NB4 (cell line): ENCODE measurements around the gene HMMR.

Source experiments
- DNase-seq: peaks from one replicate; pipeline ENCODE4 v3.0.0; 2010; ENCODE audit warnings: low read depth
- H3K4me3 ChIP-seq: one replicate; pipeline ENCODE4 v1.5.1; 2011; ENCODE audit warnings: mild to moderate bottlenecking, low read depth, low read length, moderate library complexity
- MYC ChIP-seq: IDR thresholded peaks from 2 replicates; pipeline ENCODE4 v1.6.1; 2011; ENCODE audit warnings: low read depth, low read length
- POLR2A ChIP-seq: IDR thresholded peaks from 2 replicates; pipeline ENCODE4 v1.6.1; 2011; ENCODE audit warnings: mild to moderate bottlenecking; ENCODE audit not compliant: insufficient read length; ENCODE audit errors: extremely low read depth
- TF ChIP-seq, protein P1 (sequence below): IDR thresholded peaks from one replicate; pipeline ENCODE4 v1.5.1; 2012; ENCODE audit warnings: low read depth, low read length
- TF ChIP-seq, protein P2 (sequence below): IDR thresholded peaks from 2 replicates; pipeline ENCODE4 v1.6.1; 2011; ENCODE audit warnings: low read depth, low read length

HMMR gene

DNA sequence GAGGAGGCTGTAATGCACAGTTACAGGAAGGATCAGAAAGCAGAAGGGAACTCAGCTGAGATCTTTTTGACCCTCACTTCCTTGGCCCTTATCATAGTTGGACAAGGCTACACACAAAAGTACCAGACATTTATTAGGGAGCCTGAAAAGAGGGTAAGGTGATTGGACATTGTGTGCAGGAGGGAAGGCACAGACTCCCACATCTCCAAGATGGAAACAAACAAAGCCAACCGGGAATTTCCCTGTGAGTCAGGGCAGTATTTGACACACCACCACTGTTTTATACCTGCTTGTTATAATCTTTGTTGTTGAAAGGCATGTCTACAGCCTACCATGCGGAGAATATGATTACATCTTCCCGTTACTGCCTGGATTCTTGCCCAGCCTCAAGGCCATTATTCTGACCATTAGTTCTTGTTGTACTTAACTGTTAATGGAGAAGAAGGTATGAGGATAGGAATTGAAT is 26.0 kb upstream of the HMMR start:
- no peak for TF ChIP-seq POLR2A
- TF ChIP-seq, protein P1, sequence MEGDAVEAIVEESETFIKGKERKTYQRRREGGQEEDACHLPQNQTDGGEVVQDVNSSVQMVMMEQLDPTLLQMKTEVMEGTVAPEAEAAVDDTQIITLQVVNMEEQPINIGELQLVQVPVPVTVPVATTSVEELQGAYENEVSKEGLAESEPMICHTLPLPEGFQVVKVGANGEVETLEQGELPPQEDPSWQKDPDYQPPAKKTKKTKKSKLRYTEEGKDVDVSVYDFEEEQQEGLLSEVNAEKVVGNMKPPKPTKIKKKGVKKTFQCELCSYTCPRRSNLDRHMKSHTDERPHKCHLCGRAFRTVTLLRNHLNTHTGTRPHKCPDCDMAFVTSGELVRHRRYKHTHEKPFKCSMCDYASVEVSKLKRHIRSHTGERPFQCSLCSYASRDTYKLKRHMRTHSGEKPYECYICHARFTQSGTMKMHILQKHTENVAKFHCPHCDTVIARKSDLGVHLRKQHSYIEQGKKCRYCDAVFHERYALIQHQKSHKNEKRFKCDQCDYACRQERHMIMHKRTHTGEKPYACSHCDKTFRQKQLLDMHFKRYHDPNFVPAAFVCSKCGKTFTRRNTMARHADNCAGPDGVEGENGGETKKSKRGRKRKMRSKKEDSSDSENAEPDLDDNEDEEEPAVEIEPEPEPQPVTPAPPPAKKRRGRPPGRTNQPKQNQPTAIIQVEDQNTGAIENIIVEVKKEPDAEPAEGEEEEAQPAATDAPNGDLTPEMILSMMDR = no peak
- TF ChIP-seq, protein P2, sequence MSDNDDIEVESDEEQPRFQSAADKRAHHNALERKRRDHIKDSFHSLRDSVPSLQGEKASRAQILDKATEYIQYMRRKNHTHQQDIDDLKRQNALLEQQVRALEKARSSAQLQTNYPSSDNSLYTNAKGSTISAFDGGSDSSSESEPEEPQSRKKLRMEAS = no peak
- TF ChIP-seq MYC = no peak
- H3K4me3 ChIP-seq = no peak overlapping the region
- no peak for DNase-seq

DNA sequence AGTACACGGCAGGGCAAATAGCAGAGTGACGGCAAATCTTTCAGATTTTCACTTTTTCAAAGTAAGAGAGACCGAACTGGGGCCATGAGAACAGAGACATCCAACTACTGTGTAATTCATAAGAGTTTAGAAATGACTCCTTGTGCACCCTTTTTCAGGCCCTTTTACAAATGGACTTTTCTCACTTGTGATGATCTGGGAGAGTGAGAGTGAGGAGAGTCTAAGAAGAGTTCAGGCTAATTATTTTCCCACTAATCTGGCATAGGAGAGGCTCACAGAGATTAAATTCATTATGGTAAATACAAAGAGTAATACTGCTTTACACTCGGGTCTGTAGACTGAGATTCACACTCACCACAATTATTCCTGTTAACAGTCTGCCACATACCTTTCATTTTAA is 23.9 kb upstream of the HMMR start:
- DNase-seq = peak; percentile 2
- TF ChIP-seq, protein P2 = no peak
- TF ChIP-seq MYC (no peak), POLR2A (no peak)
- TF ChIP-seq, protein P1 = no peak
- H3K4me3 ChIP-seq = peak overlapping the region; percentile 74

DNA sequence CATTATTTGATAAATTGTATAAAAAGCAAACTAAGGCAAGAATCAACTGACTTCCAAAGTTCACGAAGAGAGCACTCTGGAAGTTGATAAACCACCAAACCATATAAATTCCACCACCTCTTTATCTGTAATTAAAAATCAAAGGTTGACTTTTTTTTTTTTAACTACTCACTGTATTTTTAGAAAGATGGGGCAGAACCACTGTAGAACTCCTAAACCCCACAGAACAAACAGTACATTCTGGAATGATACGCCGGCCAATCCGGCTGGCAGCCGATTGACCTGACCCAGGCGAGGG is 23.5 kb upstream of the HMMR start:
- H3K4me3 ChIP-seq = peak overlapping the region; percentile 74
- TF ChIP-seq, protein P2 = no peak
- peak; percentile 75 for TF ChIP-seq POLR2A
- DNase-seq = no peak

DNA sequence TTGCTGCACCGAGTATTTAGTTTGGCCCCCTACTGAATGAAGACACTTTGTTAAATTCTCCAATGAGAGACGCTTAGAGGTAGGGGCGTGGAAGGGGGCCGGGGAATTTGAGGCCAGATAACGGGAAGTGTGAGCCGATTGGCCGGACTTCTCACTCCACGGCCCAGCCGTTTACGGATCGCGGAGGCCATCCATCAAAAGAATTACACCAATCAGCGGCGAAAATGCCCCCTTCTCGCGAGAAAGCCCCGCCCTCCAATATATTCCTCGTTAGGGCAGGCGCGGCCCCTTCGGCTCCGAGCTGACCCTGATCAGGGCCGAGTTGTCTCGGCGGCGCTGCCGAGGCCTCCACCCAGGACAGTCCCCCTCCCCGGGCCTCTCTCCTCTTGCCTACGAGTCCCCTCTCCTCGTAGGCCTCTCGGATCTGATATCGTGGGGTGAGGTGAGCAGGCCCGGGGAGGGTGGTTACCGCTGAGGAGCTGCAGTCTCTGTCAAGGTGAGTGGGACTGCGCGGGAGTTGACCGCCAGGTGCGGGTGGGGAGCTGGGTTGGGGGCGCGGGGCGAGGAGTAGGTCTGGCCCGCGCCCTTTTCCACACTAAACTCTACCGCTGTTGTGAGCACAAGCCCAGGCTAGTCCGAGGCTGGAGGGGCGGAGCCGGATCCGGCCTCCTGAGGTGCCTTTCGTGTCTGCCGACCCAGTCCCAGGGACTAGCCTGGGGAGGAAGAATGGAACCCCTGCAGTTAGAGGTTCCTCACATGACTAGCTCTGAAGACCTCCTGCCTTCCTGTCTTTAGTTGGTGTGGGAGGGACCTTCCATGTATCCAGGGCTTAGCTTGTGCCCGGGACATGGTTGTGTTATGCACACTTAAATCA is 22.9 kb upstream of the HMMR start, which contains the start of gene CCNG1:
Gene CCNG1, plus strand, starts transcription at position 287 of the 874 bp plus-strand sequence. CDS start 1,662 bp downstream, outside the sequence.
- H3K4me3 ChIP-seq = peak within 1 kb of the TSS; percentile 85
- peak; percentile 97 for DNase-seq
- TF ChIP-seq POLR2A (peak; percentile 91), MYC (no peak; the same call in 1 of the 2 replicates)
- TF ChIP-seq, protein P2 = peak; percentile 17; the same call in 1 of the 2 replicates
- TF ChIP-seq, protein P1 = no peak

DNA sequence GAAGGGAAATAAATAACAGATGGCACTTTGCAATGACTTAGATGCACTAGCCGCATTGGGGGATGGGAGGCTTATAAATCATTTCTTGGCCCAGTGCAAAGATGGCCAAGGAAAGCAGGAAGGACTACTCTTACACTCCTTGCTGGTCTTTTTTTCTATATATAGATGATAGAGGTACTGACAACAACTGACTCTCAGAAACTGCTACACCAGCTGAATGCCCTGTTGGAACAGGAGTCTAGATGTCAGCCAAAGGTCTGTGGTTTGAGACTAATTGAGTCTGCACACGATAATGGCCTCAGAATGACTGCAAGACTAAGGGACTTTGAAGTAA is 21.4 kb upstream of the HMMR start:
- DNase-seq = peak; percentile 26
- TF ChIP-seq, protein P1 = no peak
- TF ChIP-seq, protein P2 = no peak
- TF ChIP-seq POLR2A (no peak), MYC (no peak)
- peak overlapping the region; percentile 45 for H3K4me3 ChIP-seq

DNA sequence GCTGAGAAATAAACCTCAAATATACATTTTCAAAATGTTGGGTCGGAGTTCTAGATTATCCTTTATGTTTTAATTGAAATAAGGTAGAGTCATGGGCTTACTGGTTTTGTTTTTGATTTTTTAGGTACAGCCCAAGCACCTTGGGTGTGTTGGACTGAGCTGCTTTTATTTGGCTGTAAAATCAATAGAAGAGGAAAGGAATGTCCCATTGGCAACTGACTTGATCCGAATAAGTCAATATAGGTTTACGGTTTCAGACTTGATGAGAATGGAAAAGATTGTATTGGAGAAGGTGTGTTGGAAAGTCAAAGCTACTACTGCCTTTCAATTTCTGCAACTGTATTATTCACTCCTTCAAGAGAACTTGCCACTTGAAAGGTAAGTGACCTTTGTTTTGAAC is 19.5 kb upstream of the HMMR start:
- H3K4me3 ChIP-seq = no peak overlapping the region
- no peak for DNase-seq
- TF ChIP-seq MYC (no peak), POLR2A (no peak)
- TF ChIP-seq, protein P2 = no peak
- TF ChIP-seq, protein P1 = no peak
